Neural progenitor cell (in vitro differentiated cells): ENCODE measurements around the gene PLCL1.

Experiments
- EZH2 ChIP-seq: fragments of 200-600 bp; sonication (generic); IDR thresholded peaks from 2 replicates; pipeline ENCODE4 v1.6.1; 2017; ENCODE audit warnings: antibody characterized with exemption, mild to moderate bottlenecking, moderate library complexity
- TF ChIP-seq, protein P1 (sequence below): fragments of 200-600 bp; sonication (generic); IDR thresholded peaks from 2 replicates; pipeline ENCODE4 v1.5.1; 2017; ENCODE audit warnings: antibody characterized with exemption, mild to moderate bottlenecking

DNA sequence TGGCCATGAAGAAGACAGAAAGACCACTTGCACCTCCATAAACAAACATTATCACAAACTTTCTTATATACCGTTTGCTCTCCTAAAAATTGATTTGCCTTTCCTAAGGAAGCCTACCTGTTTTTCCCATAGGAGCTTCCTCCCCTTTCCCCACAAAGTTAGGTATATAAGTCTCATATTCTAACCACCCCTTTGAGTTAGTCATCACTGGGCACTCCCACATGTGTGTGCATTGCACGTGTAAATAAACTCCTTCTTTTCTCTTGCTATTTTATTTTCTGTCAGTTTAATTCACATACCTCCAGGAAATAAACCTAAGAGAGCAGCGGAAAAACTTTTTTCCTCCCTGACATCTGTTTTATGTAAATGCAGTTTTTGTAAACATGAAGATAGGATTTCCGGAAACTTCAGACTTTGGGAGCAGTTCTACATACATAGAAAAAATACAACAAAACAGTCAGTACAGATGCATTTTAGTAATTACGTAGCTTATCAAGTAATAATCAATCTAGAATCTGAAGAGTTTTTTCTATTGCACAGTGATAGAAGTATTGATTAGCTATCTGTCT, 46.6 kb downstream of the PLCL1 start:
- TF ChIP-seq, protein P1, sequence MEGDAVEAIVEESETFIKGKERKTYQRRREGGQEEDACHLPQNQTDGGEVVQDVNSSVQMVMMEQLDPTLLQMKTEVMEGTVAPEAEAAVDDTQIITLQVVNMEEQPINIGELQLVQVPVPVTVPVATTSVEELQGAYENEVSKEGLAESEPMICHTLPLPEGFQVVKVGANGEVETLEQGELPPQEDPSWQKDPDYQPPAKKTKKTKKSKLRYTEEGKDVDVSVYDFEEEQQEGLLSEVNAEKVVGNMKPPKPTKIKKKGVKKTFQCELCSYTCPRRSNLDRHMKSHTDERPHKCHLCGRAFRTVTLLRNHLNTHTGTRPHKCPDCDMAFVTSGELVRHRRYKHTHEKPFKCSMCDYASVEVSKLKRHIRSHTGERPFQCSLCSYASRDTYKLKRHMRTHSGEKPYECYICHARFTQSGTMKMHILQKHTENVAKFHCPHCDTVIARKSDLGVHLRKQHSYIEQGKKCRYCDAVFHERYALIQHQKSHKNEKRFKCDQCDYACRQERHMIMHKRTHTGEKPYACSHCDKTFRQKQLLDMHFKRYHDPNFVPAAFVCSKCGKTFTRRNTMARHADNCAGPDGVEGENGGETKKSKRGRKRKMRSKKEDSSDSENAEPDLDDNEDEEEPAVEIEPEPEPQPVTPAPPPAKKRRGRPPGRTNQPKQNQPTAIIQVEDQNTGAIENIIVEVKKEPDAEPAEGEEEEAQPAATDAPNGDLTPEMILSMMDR: no peak
- TF ChIP-seq EZH2: no peak
